Sigmoid colon (tissue), 7 donors: Measurements from ENCODE around the gene UBE2QL1. TPM values are rescaled to one million over a fixed set of nuclear protein-coding genes. Genes with fewer than 3 reads are reported as not detected.

Experiments
- DNase-seq: peaks from one replicate; pipeline ENCODE4 v3.0.0-alpha.2; 2019
- H3K27ac ChIP-seq, 4 donors: fragments of 200-600 bp; sonication (generic); one replicate each; pipeline ENCODE4 v1.5.1; 2016 to 2019; ENCODE audit warnings: mild to moderate bottlenecking in 1 of 4
- H3K27me3 ChIP-seq, 3 donors: fragments of 200-600 bp; sonication (generic); one replicate each; pipeline ENCODE4 v1.5.1; 2019; ENCODE audit warnings: mild to moderate bottlenecking in 1 of 3
- H3K36me3 ChIP-seq, 4 donors: fragments of 200-600 bp; sonication (generic); one replicate each; pipeline ENCODE4 v1.5.1; 2016 to 2019
- H3K4me1 ChIP-seq, 4 donors: fragments of 200-600 bp; sonication (generic); one replicate each; pipeline ENCODE4 v1.5.1; 2017 to 2019
- H3K4me3 ChIP-seq, 4 donors: fragments of 200-600 bp; sonication (generic); one replicate each; pipeline ENCODE4 v1.5.1; 2017 to 2019; ENCODE audit warnings: mild to moderate bottlenecking in 2 of 4, moderate library complexity in 1 of 4
- H3K9me3 ChIP-seq, 4 donors: fragments of 200-600 bp in 3 of 4; sonication (generic) in 3 of 4; one replicate each; pipeline versions ENCODE4 v1.5.1 to v1.6.1; 2013 to 2019
- EP300 ChIP-seq, 4 donors: sonication (generic); formaldehyde crosslinking; IDR thresholded peaks; one replicate each; pipeline ENCODE4 v1.6.1; 2017; ENCODE audit warnings: antibody characterized with exemption in 4 of 4
- POLR2A ChIP-seq, 2 donors: fragments of 450-650 bp; IDR thresholded peaks; one replicate each; pipeline ENCODE4 v1.6.1; 2016; ENCODE audit warnings: antibody characterized with exemption in 2 of 2, mild to moderate bottlenecking in 2 of 2, moderate library complexity in 2 of 2
- POLR2AphosphoS5 ChIP-seq, 4 donors: sonication (generic); formaldehyde crosslinking; IDR thresholded peaks; one replicate each; pipeline ENCODE4 v1.6.1; 2017; ENCODE audit warnings: antibody characterized with exemption in 4 of 4
- WGBS, 2 donors: extraction: QIAGEN DNeasy Blood & Tissue Kit; methylation state at CpG; one replicate each; pipeline ENCODE4 v1.1.7; 2013; 5-methylcytosine and 5-hydroxymethylcytosine counted together
- intact Hi-C: fragments of 100-400 bp; cut with DNase I; formaldehyde crosslinking; loops from one replicate; pipeline ENCODE4 v1.15.1; 2023
- polyA plus RNA-seq, 3 donors: library from polyadenylated mRNA; stranded (reverse); fragments of 200-250 nt; gene quantifications; one replicate each; pipeline ENCODE4 v1.2.3, GENCODE V29; 2013
- total RNA-seq, 4 donors: library from RNA; depleted of rRNA; stranded (reverse); fragments of >200 nt; gene quantifications; one replicate each; pipeline ENCODE4 v1.1.0, GENCODE V29; 2016
- TF ChIP-seq, protein P1 (sequence below), 4 experiments: fragments of 450-650 bp in 3 of 4; fragments of 200-600 bp in 1 of 4; IDR thresholded peaks; one replicate each; pipeline ENCODE4 v1.5.1; 2016 to 2019; ENCODE audit warnings: antibody characterized with exemption in 4 of 4, mild to moderate bottlenecking in 3 of 4, moderate library complexity in 2 of 4
- donor health status: healthy with polysubstance abuse.
- donor health status: Bipolar disorder and iron deficiency.
- donor health status: healthy.

The UBE2QL1 gene
- total and polyA plus RNA-seq, 7 donors: under 0.01 to 5.5 (median 3.6) TPM

DNA sequence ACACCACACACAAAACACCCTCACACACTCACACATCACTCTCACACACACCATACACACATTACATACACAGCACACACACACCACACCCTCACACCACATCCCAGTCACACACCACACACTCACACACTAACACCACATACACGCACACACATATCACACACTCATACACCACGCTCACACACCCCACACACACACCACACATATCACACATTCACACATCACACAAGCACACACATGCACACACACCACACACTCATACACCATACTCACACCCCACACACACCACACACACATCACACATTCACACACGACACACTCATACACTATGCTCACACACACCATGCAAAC is 543 bp upstream of the UBE2QL1 start:
- Histone ChIP-seq H3K4me3 (peak overlapping the region in 3 of 4 donors; percentile 47 to 68 (median 67)), H3K27me3 (no peaks in the 10 kb centered on the region), H3K9me3 (no peaks in the 10 kb centered on the region), H3K36me3 (no peaks in the 10 kb centered on the region), H3K4me1 (peaks cover 0 to 32% (median 22%) of the 10 kb centered on the region in 4 donors), H3K27ac (no peak overlapping the region)
- TF ChIP-seq EP300 (IDR thresholded peaks at IDR 0.05) (no peak), POLR2AphosphoS5 (IDR thresholded peaks at IDR 0.05) (no peak), POLR2A (IDR thresholded peaks at IDR 0.05) (no peak)
- TF ChIP-seq, protein P1, sequence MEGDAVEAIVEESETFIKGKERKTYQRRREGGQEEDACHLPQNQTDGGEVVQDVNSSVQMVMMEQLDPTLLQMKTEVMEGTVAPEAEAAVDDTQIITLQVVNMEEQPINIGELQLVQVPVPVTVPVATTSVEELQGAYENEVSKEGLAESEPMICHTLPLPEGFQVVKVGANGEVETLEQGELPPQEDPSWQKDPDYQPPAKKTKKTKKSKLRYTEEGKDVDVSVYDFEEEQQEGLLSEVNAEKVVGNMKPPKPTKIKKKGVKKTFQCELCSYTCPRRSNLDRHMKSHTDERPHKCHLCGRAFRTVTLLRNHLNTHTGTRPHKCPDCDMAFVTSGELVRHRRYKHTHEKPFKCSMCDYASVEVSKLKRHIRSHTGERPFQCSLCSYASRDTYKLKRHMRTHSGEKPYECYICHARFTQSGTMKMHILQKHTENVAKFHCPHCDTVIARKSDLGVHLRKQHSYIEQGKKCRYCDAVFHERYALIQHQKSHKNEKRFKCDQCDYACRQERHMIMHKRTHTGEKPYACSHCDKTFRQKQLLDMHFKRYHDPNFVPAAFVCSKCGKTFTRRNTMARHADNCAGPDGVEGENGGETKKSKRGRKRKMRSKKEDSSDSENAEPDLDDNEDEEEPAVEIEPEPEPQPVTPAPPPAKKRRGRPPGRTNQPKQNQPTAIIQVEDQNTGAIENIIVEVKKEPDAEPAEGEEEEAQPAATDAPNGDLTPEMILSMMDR (IDR thresholded peaks at IDR 0.05): no peak
- no peak for DNase-seq
- 93 to 96% methylated on average over 3 of the region's 3 CpGs for WGBS, 2 donors
- intact Hi-C loops: loop anchor here (2.0 to 5.0 kb wide), 3 partner anchors 69 to 1516 kb away; partner anchors contain the start of gene MED10

DNA sequence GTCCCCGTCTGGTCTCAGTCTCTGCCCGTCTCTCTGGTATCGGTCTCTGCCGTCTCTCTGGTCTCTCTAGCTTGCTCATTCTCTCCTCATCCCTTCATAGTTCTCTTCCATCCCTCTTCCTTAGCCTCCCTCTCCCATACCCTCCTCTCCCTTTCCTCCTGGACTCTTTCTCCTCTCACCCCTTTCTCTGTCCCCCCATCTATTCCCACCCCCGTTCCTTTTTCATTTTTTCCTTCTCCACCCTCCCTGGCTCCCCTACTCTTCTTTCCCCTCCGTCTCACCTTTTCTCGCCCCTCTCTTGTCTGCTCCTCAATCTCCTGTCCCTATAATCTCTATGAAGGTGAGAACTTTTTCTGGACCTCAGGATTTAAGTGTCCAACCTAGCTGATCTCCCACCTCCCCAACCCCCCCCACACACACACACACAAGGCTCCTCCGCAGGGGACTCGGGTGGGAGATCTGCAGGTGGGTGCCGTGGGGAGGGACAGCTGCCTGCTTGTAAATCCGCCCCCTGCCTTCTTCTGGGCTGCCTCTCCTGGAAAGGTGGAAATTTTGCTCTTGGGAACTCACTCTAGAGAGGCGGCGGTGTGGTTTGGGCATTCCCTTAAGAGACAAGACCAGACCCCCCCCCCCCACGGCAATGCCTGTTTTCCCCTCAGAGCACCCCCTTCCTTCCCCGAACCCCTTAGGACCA is 953 bp downstream of the UBE2QL1 start:
- no peak for DNase-seq
- Histone ChIP-seq H3K4me1 (peaks cover 0 to 47% (median 35%) of the 10 kb centered on the region in 4 donors), H3K36me3 (no peaks in the 10 kb centered on the region), H3K9me3 (no peaks in the 10 kb centered on the region), H3K4me3 (peak overlapping the region; percentile 33 to 68 (median 57)), H3K27ac (peak overlapping the region in 3 of 4 donors; percentile 60 to 76 (median 74)), H3K27me3 (peaks cover 0 to 5% (median 0%) of the 10 kb centered on the region in 3 donors)
- intact Hi-C loops: loop anchor here (2.0 to 10.0 kb wide), 6 partner anchors 65 to 1517 kb away; partner anchors contain the start of genes MED10 and TENT4A
- TF ChIP-seq, protein P1 (IDR thresholded peaks at IDR 0.05): no peak
- TF ChIP-seq POLR2A (IDR thresholded peaks at IDR 0.05) (no peak), POLR2AphosphoS5 (IDR thresholded peaks at IDR 0.05) (no peak), EP300 (IDR thresholded peaks at IDR 0.05) (no peak)
- WGBS, 2 donors: 16 to 20% methylated on average over 15 of the region's 15 CpGs

DNA sequence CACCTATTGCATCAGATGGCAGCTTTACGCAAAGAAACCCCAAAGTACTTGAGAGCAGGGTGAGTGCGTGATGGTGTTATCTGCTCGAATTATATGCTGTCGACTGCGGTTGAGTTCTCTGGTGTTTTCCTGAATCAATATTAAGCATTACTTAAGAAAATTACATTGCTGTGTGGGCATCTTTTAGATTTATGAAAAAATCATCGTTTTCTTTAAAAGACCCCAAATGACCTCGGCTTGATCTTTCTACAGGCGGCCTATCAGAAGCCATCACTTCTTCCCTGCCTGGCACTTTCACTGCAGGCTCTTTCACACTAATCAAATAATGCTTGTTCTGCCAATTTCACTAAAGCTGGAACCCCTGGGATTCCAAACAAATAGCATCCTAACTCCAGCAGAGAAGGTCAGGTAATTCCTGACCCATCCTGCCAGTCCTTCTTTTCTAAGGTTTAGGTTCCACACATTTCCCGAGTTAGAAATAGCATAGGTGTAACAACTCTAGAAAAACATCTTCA is 1.7 kb downstream of the UBE2QL1 start:
- Histone ChIP-seq H3K27ac (peak overlapping the region in 3 of 4 donors; percentile 60 to 76 (median 74)), H3K4me1 (peaks cover 0 to 54% (median 43%) of the 10 kb centered on the region in 4 donors), H3K4me3 (peak overlapping the region in 3 of 4 donors; percentile 47 to 68 (median 67)), H3K27me3 (peaks cover 0 to 5% (median 0%) of the 10 kb centered on the region in 3 donors), H3K9me3 (no peaks in the 10 kb centered on the region), H3K36me3 (no peaks in the 10 kb centered on the region)
- DNase-seq: no peak
- TF ChIP-seq POLR2A (IDR thresholded peaks at IDR 0.05) (no peak), EP300 (IDR thresholded peaks at IDR 0.05) (no peak), POLR2AphosphoS5 (IDR thresholded peaks at IDR 0.05) (no peak)
- TF ChIP-seq, protein P1 (IDR thresholded peaks at IDR 0.05): no peak
- WGBS, 2 donors: 29 to 47% methylated on average over 9 of the region's 9 CpGs
- intact Hi-C loops: loop anchor here (5.0 to 10.0 kb wide), 3 partner anchors 64 to 264 kb away; partner anchors contain the start of gene TENT4A

DNA sequence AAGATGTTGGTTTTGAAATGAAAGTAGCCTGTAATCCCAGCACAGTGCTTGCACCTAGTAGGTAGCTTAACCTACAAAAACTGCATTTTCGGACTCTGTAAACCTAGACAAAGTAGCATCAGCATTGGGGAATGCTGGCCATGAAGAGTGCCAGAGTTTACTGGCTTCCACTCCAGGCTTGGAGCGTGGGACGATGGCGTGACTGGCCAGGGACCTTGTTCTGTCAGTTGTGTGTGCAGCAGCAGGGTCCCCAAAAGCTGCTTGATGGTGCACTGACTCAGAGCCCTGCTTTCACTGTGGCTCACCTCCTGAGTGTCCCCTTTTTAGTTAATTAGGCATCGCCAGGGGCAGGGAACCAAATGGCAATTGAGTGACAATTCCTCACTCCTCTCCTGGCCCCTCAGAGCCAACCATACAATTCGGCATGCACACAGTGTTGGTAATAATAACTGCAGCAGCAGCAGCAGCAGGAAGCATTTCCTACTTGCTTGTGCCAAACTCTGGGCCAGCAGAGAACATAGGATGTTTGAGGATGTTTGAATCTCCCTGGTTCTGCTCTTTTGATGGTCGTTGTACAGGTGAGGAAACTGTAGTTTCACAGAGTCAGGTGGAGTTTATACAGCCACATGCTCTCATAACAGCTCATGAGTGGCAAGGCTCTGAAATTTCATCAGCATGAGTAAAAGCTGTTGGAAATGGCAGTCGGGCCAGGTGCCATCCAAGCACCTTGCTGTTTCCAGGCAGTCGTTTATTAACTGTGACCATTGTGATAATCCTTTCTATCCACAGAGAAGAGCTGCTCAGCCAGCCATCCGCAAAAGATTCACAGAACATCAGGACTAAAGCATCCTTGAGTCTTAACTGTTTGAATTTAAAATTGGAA is 4.2 kb downstream of the UBE2QL1 start:
- intact Hi-C loops: loop anchor here (5.0 to 10.0 kb wide), 3 partner anchors 62 to 262 kb away; partner anchors contain the start of gene TENT4A
- peak overlapping the region in 3 of 4 donors; percentile 53 to 76 (median 74) for H3K27ac ChIP-seq
- H3K4me3 ChIP-seq: peak overlapping the region in 1 of 4 donors; percentile 4
- no peaks in the 10 kb centered on the region for H3K9me3 ChIP-seq
- H3K27me3 ChIP-seq: peaks cover 0 to 5% (median 0%) of the 10 kb centered on the region in 3 donors
- no peak for DNase-seq
- 63 to 77% methylated on average over 10 of the region's 10 CpGs for WGBS, 2 donors
- TF ChIP-seq, protein P1 (IDR thresholded peaks at IDR 0.05): no peak
- TF ChIP-seq POLR2AphosphoS5 (IDR thresholded peaks at IDR 0.05) (no peak), EP300 (IDR thresholded peaks at IDR 0.05) (no peak), POLR2A (IDR thresholded peaks at IDR 0.05) (no peak)
- H3K4me1 ChIP-seq: peaks cover 0 to 59% (median 46%) of the 10 kb centered on the region in 4 donors
- H3K36me3 ChIP-seq: no peaks in the 10 kb centered on the region
